Measurements from ENCODE around the gene ISX. TPM values are rescaled to one million over a fixed set of nuclear protein-coding genes. Genes with fewer than 3 reads are reported as not detected.

Gene ISX
- total and polyA plus RNA-seq, 10 of the 15 experiments (the other 5 are each of a cell fraction or from before 2014, with no cell fraction given): 0.05 to 0.66 (median 0.25) TPM

- no peak for TF ChIP-seq E4F1 (IDR thresholded peaks at IDR 0.05; ENCODE audit: borderline replicate concordance, partially characterized antibody)
- no peak for TF ChIP-seq BCL3 (IDR thresholded peaks at IDR 0.05; ENCODE audit: borderline replicate concordance, insufficient read depth, low read depth, low read length, poor library complexity, severe bottlenecking)
- no peak for TF ChIP-seq ZNF592 (IDR thresholded peaks at IDR 0.05)
- TF ChIP-seq SREBF2 (IDR thresholded peaks at IDR 0.05; ENCODE audit: low read length): no peak
- no peak for TF ChIP-seq SMARCA5 (IDR thresholded peaks at IDR 0.05)
- no peak for TF ChIP-seq E2F8 (IDR thresholded peaks at IDR 0.05; ENCODE audit: low read depth, partially characterized antibody)
- TF ChIP-seq YBX1 (IDR thresholded peaks at IDR 0.05): no peak
- no peak for TF ChIP-seq ESRRA (IDR thresholded peaks at IDR 0.05; ENCODE audit: low read length)
- no peak for TF ChIP-seq POLR2A (IDR thresholded peaks at IDR 0.05; ENCODE audit: low read depth, low read length)
- no peak for TF ChIP-seq ZNF622 (IDR thresholded peaks at IDR 0.05)
- TF ChIP-seq NFYB (IDR thresholded peaks at IDR 0.05; ENCODE audit: insufficient read depth, low read depth, low read length): no peak
- no peak for TF ChIP-seq NBN (IDR thresholded peaks at IDR 0.05)
- TF ChIP-seq RELA (IDR thresholded peaks at IDR 0.05; ENCODE audit: borderline replicate concordance, partially characterized antibody): no peak
Observed at GRCh38 chr22:35114131-35114980, 48.4 kb downstream of the ISX start (continued).

Measured in GM12878 (cell line).